Activated naive CD8-positive, alpha-beta T cell (primary cell): ENCODE results near the gene ZNF134.
A peak's percentile ranks its signal among the peaks of the same experiment; 100 is the strongest.

Experiments
- H3K27ac Mint-ChIP-seq: one replicate; pipeline ENCODE4 v1.8.0; 2021; ENCODE audit warnings: mixed read lengths
- H3K27me3 Mint-ChIP-seq: one replicate; pipeline ENCODE4 v1.8.0; 2021; ENCODE audit warnings: mixed read lengths
- H3K36me3 Mint-ChIP-seq: one replicate; pipeline ENCODE4 v1.8.0; 2021; ENCODE audit warnings: mixed read lengths
- H3K4me1 Mint-ChIP-seq: one replicate; pipeline ENCODE4 v1.8.0; 2021; ENCODE audit warnings: low read depth, mixed read lengths
- H3K4me3 Mint-ChIP-seq: one replicate; pipeline ENCODE4 v1.8.0; 2021; ENCODE audit warnings: mild to moderate bottlenecking, mixed read lengths
- H3K9me3 Mint-ChIP-seq: one replicate; pipeline ENCODE4 v1.8.0; 2021; ENCODE audit warnings: low read depth, mixed read lengths

Gene ZNF134

GRCh38 chr19:57664269-57665127 lies 50.5 kb downstream of the ZNF134 start:
- peaks cover 6% of the 10 kb centered on the region for H3K4me1 Mint-ChIP-seq
- peaks cover 5% of the 10 kb centered on the region for H3K36me3 Mint-ChIP-seq
- H3K27me3 Mint-ChIP-seq: peaks cover 21% of the 10 kb centered on the region
- peak overlapping the region; percentile 83 for H3K4me3 Mint-ChIP-seq
- H3K27ac Mint-ChIP-seq: no peak overlapping the region
- H3K9me3 Mint-ChIP-seq: peaks cover 4% of the 10 kb centered on the region

DNA sequence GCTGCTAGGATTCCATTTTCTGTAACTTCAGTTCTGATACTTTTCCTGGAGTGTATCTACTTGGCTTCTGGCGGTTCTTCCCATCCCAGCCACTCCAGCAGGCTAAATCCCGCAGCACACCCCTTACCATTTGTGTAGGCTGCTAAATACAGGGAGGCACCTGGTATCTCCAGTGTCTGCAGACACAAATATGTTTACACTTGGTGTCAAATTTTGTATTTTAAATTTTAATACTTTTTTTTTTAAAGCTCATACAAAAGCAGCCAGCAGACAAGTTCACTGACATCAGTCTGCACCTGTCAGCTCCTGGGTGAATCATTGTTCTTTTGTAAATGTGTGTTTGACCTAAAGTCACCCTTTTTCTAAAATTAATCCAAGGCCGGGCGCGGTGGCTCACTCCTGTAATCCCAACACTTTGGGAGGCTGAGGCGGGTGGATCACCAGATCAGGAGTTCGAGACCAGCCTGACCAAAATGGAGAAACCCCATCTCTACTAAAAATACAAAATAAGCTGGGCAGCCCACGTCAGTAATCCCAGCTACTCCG lies 51.3 kb downstream of the ZNF134 start:
- peaks cover 4% of the 10 kb centered on the region for H3K9me3 Mint-ChIP-seq
- H3K4me1 Mint-ChIP-seq: peaks cover 6% of the 10 kb centered on the region
- H3K27me3 Mint-ChIP-seq: peaks cover 21% of the 10 kb centered on the region
- no peak overlapping the region for H3K27ac Mint-ChIP-seq
- H3K36me3 Mint-ChIP-seq: peaks cover 5% of the 10 kb centered on the region
- peak overlapping the region; percentile 51 for H3K4me3 Mint-ChIP-seq

- peaks cover 6% of the 10 kb centered on the region for H3K4me1 Mint-ChIP-seq
- no peak overlapping the region for H3K27ac Mint-ChIP-seq
- no peak overlapping the region for H3K4me3 Mint-ChIP-seq
- peaks cover 5% of the 10 kb centered on the region for H3K36me3 Mint-ChIP-seq
- H3K27me3 Mint-ChIP-seq: peaks cover 20% of the 10 kb centered on the region
- H3K9me3 Mint-ChIP-seq: no peaks in the 10 kb centered on the region
Measured at GRCh38 chr19:57667228-57667627, 53.2 kb downstream of the ZNF134 start.

- H3K9me3 Mint-ChIP-seq: no peaks in the 10 kb centered on the region
- no peak within 1 kb of the TSS for H3K27ac Mint-ChIP-seq
- peaks cover 6% of the 10 kb centered on the region for H3K4me1 Mint-ChIP-seq
- no peak within 1 kb of the TSS for H3K4me3 Mint-ChIP-seq
- H3K27me3 Mint-ChIP-seq: peaks cover 20% of the 10 kb centered on the region
- peaks cover 5% of the 10 kb centered on the region for H3K36me3 Mint-ChIP-seq
Measured at GRCh38 chr19:57668635-57669034, 54.6 kb downstream of the ZNF134 start, which contains the start of gene ZSCAN4. Gene ZSCAN4 (plus strand): TSS chr19:57668935. CDS start chr19:57676146, 7,211 bp downstream.

DNA sequence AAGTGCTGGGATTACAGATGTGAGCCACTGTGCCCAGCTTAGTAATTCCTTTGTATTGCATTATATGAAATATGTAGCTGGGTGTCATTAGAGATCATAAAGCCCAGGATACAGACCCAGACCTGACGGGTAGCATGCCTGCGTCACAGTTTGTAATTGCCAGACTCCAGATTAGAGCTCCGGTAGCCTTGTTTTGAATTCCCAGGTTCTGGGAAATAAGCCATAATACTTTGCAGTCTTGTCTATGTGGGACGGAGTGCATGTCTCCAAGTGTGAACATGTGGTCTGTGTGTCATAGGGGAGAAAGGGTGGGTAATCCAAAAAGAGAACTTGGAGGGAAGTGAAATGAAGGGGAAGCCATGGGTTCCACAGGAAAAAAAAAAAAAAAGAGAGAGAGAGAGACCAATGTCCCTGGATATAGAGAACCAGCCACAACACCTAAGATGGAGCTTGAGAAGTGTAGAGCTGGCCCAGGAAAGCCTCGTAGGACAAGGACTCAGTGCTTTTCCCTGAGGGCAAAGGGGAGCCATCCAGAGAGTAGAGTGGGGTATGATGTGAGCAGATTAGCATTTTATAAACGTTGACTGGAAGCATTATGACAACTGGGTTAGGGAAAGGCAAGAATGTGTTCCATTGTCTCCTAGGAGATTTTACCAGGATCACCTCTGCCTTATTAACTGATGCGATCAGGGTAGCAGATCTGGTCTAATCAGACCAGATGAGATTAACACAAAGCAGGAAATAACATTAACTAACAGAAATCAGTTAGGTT lies 57.3 kb downstream of the ZNF134 start:
- Mint-ChIP-seq H3K9me3 (peaks cover 5% of the 10 kb centered on the region), H3K27me3 (peaks cover 15% of the 10 kb centered on the region), H3K36me3 (peaks cover 6% of the 10 kb centered on the region), H3K4me3 (no peak overlapping the region), H3K4me1 (no peaks in the 10 kb centered on the region), H3K27ac (no peak overlapping the region)

- Mint-ChIP-seq H3K9me3 (peaks cover 8% of the 10 kb centered on the region), H3K4me1 (no peaks in the 10 kb centered on the region), H3K4me3 (no peak overlapping the region), H3K27ac (no peak overlapping the region), H3K27me3 (peaks cover 15% of the 10 kb centered on the region), H3K36me3 (peaks cover 9% of the 10 kb centered on the region)
Measured at GRCh38 chr19:57672466-57672865, 58.4 kb downstream of the ZNF134 start.
